Superior temporal gyrus (tissue), 1 donor: ENCODE measurements around the gene RND1.
"Not testable (repeated sequence)": the region's sequence is repeated elsewhere in the genome, so short reads cannot be mapped to it uniquely, and the experiment has no call there.

ENCODE experiments used
- DNase-seq: peaks from one replicate; pipeline ENCODE4 v3.0.0-alpha.2; 2016; ENCODE audit errors: extremely low spot score

Gene RND1

DNA sequence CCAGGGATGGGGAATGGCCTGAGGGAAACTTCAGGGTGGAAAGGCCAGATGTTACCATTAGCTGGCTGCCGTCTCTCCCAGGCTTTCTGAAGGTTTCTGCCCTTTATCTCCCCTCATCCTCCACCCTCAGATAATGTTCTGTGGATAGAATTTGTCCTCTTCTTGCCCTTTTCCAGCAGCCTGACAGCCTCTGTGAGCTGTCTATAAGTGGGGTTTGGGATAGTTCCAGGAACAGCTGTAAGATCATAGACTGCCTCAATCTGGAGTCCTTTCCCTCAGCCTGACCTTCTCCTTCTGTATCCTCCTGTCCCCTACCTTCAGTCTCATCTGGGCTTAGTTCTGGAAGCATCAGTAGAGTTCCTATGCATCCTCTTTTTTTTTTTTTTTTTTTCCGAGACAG, 2.8 kb upstream of the RND1 start:
- DNase-seq: no peak

DNA sequence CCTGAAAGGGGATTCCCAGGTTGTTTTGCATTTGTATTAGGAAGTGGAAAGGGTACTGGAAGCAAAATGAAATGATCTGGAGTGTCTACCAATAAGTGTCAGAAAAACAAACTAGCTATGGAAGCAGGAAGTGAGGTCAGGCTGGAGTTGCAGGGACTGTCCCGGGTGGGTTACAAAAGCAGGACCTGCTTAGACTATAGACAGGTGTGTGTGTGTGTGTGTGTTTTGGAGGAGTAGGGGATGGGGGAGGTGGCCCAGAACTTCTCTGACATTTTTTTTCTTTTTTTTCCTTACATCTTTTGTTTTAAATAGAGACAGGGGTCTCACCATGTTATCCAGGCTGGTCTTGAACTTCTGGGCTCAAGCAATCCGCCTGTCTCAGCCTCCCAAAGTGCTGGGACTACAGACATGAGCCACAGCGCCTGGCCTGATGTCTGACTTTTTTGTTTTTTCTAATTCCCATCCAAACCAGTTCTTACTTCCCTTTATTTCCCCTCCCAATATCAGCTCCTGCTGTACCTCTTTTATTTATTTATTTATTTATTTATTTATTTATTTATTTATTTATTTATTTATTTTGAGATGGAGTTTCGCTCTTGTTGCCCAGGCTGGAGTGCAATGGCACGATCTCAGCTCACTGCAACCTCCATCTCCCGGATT, 512 bp upstream of the RND1 start:
- no peak for DNase-seq

DNA sequence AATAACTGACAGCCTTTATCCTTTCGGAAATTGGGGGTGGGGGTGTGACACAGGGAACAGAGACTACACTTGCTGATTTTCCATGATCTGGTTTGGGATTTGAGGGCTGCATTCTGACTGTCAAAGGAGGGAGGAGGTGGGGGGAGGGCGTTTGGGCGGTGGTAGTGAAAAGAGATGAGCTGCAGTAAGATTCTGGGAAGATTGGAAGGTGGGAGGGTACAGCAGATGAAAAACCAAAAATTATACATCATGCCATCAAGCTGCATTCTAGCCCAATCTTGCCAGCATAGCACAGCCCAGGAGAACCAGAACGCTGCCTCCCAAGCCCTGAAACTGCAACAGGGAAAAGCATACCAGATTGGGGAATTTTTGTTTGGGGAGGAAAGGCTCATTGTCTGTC, 2.4 kb downstream of the RND1 start:
- DNase-seq: no peak

DNA sequence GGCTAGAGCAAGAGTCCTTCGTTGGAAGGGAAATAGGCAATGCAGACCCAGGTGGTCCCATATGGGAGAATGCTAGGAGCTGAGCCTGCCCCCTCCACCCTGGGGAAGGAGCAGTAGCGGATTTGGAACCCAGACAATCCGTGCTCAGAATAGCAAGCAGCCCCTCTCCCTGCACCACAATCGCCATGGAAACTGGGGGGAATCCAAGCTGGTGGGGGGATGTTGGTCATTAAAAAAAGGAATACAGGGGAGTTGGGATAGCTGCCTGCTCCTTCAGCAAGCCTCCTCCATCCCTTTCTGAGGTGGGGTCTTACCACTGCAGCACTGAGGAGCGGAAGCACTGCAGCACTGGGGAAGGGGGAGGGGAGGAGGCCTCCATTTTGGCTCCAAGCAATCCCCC, 2.9 kb downstream of the RND1 start:
- DNase-seq: no peak

DNA sequence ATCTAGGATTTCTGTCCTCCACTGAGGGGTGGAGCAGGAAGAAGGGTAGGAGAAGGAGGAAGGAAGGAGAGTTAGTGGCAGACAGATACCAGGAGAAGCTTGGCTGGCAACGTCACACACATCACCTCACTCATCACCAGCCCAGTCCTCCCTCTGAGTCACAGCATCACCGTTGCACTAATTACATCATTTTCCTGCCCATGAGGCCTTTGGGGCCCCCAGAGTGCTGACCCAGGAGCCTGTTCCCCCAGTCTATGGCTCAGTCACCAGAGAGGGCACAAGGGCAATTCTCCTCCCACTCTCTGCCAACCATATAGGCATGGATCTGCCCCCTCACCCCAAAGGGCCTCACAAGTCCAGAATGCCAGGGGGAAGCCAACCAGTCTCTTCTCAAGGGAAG, 4.6 kb downstream of the RND1 start:
- DNase-seq: no peak

DNA sequence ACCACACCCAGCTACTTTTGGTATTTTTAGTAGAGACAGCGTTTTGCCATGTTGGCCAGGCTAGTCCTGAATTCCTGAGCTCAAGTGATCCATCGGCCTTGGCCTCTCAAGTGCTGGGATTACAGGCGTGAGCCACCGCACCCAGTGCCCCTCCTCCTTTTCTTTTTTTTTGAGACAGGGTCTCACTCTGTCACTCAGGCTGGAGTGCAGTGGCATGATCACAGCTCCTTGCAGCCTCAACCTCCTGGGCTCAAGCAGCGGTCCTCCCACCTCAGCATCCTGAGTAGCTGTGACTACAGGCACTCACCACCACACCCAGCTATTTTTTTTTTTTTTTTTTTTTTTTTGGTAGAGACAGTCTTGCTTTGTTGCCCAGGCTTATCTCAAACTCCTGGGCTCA, 5.4 kb downstream of the RND1 start:
- not testable (repeated sequence) for DNase-seq

DNA sequence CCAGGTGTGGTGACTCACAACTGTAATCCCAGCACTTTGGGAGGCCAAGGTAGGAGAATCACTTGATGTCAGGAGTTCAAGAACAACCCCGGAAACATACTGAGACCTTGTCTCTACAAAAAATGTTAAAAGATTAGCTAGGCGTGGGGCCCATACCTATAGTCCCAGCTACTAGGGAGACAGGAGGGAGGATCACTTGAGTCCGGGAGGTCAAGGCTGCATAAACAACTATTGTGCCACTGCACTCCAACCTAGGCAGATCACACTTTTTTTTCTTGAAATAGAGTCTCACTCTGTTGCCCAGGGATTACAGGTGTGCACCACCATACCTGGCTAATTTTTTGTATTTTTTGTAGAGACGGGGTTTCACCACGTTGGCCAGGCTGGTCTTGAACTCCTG, 6.1 kb downstream of the RND1 start:
- no peak for DNase-seq

DNA sequence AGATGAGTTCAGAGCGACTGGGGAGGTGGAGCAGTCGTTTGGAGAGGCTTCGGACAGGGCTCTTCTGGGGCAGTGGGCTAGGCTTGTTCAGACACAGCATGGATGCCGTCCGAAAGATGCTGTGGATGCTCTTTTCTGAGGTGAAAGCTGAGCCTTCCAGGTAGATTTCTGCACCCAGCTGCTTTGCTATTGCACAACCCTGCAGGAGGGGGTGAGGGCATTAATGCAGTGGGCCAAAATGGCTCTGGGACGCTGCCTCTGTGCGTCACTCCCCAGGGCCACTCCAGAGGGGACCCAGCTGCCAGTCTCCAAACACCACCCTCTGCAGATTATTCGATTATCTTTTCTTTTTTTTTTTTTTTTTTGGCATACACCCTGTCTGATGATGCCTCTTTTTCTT, 7.6 kb downstream of the RND1 start:
- no peak for DNase-seq

DNA sequence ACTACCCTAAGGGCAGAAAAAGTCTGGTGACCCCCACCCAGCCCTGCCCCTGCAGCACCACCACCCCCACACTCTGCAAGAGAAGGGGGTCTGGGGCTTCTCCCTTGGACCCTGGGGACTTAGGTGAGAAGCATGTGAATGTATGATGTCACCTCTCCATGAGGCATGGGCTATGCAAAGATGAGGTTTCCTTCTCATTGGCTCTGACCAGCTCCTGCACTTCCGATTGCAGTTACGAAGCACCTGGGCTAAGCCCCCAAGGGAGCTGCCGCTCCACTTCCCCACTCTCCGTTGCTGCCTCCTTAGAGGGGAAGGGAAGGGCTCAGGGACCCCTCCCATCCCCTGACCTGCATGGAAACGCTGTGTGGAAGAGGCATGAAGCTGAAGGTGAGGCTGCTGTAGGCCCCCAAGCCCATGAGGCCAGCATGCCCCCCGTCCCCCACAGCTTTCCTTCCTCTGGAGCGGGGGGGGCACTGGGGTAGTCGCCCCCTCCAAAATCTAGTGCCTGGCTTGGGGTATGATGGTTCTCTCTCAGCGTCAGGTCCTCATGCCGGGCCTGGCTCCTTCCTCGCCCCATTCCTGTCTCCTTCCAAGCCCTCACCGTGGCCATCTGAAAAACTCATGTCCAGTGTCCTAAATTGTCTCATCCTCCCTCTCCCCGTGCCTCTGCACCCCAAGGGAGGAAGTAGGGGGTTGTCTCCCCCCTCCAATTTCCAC, 8.2 kb downstream of the RND1 start:
- no peak for DNase-seq

DNA sequence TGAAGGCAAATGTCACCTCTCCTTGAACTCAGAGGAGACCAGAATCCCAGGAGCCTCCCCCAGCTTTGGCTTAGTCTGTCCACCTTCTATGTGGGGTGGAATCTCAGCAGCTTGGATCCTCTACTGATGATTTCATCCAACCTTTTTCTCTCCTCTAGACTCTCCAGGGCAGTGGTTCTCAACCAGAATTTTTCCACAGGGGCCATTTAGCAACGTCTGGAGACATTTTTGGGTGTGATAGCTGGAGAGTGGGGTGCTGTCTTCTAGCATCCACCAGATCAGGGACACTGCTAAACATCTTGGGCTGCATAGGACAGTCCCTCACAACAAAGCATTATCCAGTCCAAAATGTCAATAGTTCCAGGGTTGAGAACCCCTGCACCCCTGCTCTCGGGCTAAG, 9.3 kb downstream of the RND1 start:
- DNase-seq: no peak

DNA sequence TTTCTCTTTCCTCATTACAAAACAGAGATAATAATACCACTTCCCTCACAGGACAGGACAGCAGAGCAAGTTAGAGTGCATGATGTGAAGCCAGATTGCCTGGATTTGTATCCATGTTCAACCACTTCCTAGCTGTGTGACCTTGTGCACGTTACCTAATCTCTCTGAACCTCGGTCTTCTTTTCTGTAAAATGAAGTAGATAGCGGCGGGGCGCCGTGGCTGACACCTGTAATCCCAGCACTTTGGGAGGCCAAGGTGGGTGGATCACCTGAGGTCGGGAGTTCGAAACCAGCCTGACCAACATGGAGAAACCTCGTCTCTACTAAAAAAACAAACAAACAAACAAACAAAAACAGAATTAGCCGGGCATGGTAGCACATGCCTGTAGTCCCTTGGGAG, 10.7 kb downstream of the RND1 start:
- DNase-seq: not testable (repeated sequence)

DNA sequence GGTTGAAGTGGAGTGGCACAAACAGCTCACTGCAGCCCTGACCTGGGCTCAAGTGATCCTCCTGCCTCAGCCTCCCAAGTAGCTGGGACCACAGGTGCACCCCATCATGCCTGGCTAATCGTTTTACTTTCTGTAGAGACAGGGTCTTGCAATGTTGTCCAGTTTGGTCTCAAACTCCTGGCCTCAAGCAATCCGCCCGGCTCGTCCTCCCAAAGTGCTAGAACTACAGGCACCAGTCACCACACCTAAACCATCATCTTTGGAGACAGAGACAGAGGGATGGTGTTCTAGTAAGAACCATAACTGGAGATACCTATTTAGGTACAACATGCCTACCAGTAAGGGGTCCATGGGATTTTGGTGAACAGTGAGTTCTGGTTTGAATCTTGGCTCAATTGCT, 11.2 kb downstream of the RND1 start:
- no peak for DNase-seq

DNA sequence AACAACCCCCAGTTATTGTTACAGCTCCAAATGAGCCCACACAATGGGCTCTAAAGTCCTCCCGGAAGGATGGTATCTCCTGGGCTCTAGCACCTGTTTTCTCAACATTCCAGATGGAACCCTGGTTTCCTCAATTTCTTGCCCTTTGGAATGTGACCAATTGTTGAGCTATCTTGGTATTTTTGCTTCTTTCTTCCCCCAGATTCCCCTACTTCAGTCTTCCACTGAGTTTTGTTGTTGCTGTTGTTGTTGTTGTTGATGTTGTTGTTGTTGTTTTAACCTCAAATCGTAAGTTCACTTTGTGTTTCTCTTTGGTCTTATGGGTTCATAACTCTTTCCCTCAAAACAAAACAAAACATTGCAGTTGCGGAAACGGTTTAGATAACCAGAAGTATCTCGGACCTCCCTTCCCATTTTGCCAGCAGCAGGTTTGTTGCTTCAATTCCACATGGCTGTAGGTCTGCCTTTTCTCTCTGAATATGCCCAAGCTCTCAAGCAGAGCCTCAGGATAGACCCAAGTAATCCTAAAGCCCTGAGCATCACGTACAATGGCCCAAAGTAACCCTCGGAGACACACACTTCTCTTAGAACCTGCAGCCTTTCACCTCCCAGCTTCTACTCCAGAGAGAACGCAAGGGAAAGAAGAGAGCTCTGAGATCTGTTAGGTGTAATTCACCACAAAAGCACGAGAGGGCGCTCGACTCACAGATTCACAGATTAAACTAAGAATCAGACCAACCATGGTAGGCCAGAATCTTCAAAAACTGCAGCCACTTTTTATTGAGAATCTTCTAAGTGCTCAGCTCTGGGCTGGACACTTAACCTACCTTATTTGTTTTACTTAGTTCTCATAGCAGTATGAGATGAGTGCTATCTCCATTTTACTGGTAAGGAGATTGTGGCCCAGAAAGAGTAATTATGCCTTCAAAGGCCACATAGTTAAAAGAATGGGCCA, 12.7 kb downstream of the RND1 start:
- peak; percentile 100 for DNase-seq

DNA sequence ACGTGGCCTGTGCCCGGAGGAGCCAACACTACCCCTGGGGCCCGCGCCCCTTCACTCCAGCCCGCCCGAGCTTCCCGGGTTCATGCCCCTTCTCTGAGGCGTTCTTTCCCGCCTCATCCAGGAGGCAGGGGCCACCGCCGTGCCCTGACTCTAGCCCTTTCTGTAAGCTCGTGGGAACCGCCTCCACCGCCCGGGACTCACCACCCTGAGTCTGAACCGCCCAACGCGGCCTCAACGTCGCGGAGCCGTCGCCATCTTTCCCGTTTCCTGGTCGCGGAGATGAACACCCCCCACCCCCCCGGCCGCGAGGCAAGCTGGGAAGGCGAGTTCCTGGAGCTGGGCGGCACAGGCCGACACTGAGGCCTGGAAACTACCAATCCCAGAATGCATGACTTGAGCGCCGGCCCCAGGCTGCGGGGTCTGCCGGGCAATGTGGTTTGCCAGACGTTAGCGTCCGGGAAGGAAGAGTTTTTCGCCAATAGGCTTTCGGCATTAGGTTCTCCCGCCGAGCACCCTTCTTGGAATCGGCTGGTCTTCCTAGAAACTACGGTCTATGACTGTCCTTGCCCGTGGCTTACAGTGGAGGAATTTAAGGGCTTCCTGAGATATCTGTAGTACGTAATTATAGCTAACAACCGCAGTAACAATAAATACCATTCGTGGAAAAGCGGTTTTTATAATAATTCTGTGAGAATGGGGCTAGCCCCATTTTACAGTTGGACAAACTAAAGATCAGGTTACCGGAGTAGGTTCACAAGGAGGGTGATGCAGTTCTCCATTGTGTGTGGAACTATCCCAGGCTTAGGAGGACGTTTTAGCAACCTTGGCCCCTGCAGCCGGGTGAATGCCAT, 13.6 kb downstream of the RND1 start, which contains the start of gene DDX23:
Gene DDX23 (minus strand): TSS at position 281 of the 851 bp plus-strand sequence. CDS start 6,381 bp downstream, outside the sequence.
- DNase-seq: peak; percentile 97

DNA sequence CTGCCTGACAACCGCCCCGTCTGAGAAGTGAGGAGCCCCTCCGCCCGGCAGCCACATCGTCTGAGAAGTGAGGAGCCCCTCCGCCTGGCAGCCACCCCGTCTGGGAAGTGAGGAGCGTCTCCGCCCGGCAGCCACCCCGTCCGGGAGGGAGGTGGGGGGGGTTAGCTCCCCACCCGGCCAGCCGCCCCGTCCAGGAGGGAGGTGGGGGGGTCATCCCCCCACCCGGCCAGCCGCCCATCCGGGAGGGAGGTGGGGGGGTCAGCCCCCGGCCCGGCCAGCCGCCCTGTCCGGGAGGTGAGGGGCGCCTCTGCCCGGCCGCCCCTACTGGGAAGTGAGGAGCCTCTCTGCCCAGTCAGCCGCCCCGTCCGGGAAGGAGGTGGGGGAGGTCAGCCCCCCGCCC, 23.6 kb downstream of the RND1 start:
- not testable (repeated sequence) for DNase-seq

DNA sequence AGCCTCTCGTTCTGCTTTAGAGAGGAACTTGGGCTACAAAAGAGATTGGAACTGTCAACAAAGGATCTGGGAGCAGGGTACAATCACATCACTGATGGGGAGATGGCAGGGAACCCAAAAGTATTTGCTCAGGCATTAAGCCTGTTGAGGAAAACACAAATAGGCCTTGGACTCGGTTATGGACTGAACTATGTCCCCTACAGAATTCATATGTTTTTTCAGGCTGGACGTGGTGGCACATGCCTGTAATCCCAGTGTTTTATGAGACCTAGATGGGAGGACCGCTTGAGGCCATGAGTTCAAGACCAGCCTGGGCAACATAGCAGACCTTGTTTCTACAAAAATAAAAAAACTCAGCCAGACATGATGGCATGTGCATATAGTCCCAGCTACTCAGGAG, 27.6 kb downstream of the RND1 start:
- DNase-seq: no peak

DNA sequence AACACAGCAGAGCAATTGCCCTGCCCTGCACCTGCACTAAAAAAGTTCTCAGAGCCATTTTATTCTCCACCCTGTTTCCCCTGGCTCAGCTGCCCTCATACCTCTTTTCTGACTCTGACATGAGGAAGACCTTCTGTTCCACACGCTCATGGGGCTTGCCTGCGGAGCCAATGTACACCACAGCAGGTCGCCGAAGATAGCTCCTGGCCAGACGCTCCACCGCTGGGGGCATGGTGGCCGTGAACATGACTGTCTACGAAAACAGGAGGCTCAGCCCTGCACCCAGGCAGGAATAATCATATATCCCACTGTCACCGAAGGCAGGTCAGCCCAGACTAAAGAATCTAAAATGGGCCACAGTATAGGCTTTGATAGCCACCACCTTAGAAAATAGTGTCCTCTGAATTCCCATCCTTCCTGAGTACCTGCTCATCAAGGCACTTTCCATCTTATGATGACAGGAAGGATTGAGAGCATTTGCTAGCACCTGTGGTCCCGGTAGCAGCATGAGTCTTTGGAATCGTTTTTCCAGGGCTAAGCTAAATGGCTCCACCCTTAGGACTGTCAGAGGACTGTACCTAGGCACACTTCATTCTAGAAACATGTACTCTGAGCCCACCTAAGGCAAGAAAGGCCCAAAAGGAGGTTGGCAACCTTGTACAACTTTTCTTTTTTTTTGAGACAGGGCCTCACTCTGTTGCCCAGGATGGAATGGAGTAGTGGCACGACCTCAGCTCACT, 33.2 kb downstream of the RND1 start:
- DNase-seq: no peak

DNA sequence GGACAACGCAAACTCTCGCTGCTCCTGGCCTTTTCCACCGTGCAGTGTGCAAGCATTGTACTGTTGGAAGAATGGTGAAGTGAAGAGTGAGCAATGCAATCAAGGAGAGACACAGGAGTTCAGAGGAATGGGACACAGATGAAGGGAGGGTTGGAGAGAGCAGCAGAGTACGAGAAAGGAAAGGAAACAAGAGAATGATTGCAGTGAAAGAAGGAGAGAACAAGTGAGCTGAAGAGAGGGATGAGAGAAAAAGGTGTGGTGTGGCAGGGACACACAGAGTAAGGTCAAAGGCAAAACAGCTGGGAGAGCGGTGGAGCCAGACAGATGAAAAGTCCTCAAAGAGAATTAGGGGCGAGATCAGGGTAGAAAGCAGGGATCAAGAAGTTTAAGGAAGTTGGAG, 34.4 kb downstream of the RND1 start:
- no peak for DNase-seq

DNA sequence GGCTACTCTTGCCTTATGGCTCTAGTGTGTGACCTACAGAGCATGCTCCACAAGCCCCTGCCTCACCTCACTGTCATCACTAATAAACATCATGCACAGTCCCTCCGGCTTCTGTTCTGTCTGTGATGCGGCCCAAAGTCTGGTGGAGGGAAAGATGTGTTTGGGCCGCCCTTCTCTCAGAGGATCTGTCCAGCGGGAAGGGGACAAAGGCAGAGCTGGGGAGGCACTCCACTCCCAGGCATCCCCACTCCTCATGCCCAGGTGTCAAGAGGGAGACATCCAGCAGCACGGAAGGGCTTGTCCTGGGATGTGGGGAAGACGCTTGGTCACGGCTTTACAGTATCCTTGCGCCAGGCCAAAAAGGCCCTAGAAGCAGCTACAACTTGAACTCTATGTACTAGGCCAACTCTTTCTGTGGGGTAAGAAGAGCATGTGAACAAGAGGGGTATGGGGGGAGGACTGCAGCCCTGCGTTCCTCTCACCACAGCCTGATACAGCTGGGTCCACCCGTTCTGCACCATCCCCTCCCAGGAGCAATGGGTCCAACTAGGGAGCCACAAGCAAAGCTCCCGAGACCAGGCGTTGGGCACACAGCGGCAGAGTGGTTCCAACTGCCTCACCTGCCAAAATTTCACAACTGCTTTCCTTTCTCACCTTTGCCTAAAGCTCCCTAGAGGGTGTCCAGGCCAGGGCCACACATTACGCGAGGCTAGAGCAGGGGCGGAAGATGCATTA, 36.7 kb downstream of the RND1 start:
- DNase-seq: no peak

DNA sequence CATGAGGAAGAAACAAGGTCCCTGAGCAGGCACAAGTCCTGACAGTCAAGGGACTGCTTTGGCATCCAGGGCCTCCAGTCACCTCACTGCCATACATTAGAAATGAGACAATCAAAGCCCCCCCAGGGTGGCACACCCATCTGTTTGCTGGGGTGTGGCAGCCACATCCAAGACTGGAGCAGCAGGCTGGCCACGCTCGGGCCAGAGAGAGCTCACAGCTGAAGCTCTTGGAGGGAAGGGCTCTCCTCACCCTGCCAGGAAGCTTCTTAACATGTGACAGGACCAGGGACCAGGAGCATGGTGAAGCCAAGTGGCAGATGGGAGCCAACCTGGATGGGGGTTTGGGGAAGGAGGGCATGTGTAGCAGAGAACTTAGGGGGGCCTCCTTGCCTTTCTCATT, 37.4 kb downstream of the RND1 start:
- no peak for DNase-seq
